Naive B cell (primary cell): ENCODE data around the gene ABCD3. TPM values are rescaled to one million over a fixed set of nuclear protein-coding genes. Genes with fewer than 3 reads are reported as not detected.

Experiments
- ATAC-seq, 2 donors: fragments of 150-1000 bp; cut with Tn5 transposase; 2 replicates each; pipeline ENCODE4 v1.10.0; 2021; ENCODE audit warnings: low read depth in 2 of 2, mild to moderate bottlenecking in 2 of 2, moderate library complexity in 2 of 2
- DNase-seq: peaks from one replicate; pipeline ENCODE4 v3.0.0; 2022
- H3K27ac Mint-ChIP-seq, 6 donors: one replicate each; pipeline ENCODE4 v1.8.0; 2020 to 2022; ENCODE audit warnings: mild to moderate bottlenecking in 6 of 6, mixed read lengths in 6 of 6, moderate library complexity in 5 of 6, inconsistent platforms in 2 of 6
- H3K27me3 Mint-ChIP-seq, 3 donors: one replicate each; pipeline ENCODE4 v1.8.0; 2021 to 2022; ENCODE audit warnings: mixed read lengths in 3 of 3, mild to moderate bottlenecking in 1 of 3
- H3K36me3 Mint-ChIP-seq, 2 donors: one replicate each; pipeline ENCODE4 v1.8.0; 2020 to 2022; ENCODE audit warnings: mixed read lengths in 2 of 2, inconsistent platforms in 1 of 2, mild to moderate bottlenecking in 1 of 2
- H3K4me1 Mint-ChIP-seq, 3 donors: one replicate each; pipeline ENCODE4 v1.8.0; 2020 to 2022; ENCODE audit warnings: mixed read lengths in 3 of 3, inconsistent platforms in 1 of 3, mild to moderate bottlenecking in 1 of 3, moderate library complexity in 1 of 3
- H3K4me3 Mint-ChIP-seq, 8 donors: one replicate each; pipeline ENCODE4 v1.8.0; 2020 to 2022; ENCODE audit warnings: mild to moderate bottlenecking in 8 of 8, mixed read lengths in 8 of 8, moderate library complexity in 8 of 8, inconsistent platforms in 2 of 8
- H3K9me3 Mint-ChIP-seq, 7 donors: one replicate each; pipeline ENCODE4 v1.8.0; 2020 to 2022; ENCODE audit warnings: mixed read lengths in 7 of 7, mild to moderate bottlenecking in 5 of 7, inconsistent platforms in 2 of 7, moderate library complexity in 1 of 7
- polyA plus RNA-seq, 6 donors: library from polyadenylated mRNA; unstranded; fragments of 300-500 nt; fragmentation: Illumina TruSeq; gene quantifications; one replicate each; pipeline ENCODE4 v1.2.3, GENCODE V29; 2021; ENCODE audit warnings: low read depth in 6 of 6

The ABCD3 gene
- polyA plus RNA-seq, 6 donors from 2014 or later = 12.3 to 20.7 (median 16.9) TPM

GRCh38 chr1:94527447-94528031 is 109.3 kb downstream of the ABCD3 start:
- Mint-ChIP-seq H3K4me3 (no peak overlapping the region), H3K27ac (no peak overlapping the region), H3K27me3 (peaks cover 5 to 8% (median 7%) of the 10 kb centered on the region in 3 donors)

GRCh38 chr1:94528299-94528698 is 110.1 kb downstream of the ABCD3 start:
- Mint-ChIP-seq H3K36me3 (no peaks in the 10 kb centered on the region), H3K4me1 (no peaks in the 10 kb centered on the region), H3K27ac (no peak overlapping the region), H3K9me3 (no peaks in the 10 kb centered on the region), H3K4me3 (no peak overlapping the region), H3K27me3 (peaks cover 5 to 8% (median 7%) of the 10 kb centered on the region in 3 donors)
- ATAC-seq = no peak
- no peak for DNase-seq

More at GRCh38 chr1:94527447-94528031, 109.3 kb downstream of the ABCD3 start:
- no peaks in the 10 kb centered on the region for H3K36me3 Mint-ChIP-seq
- no peak for ATAC-seq
- no peaks in the 10 kb centered on the region for H3K9me3 Mint-ChIP-seq
- H3K4me1 Mint-ChIP-seq = no peaks in the 10 kb centered on the region
- DNase-seq = no peak

GRCh38 chr1:94528826-94529225 is 110.6 kb downstream of the ABCD3 start:
- Mint-ChIP-seq H3K36me3 (no peaks in the 10 kb centered on the region), H3K4me3 (no peak overlapping the region), H3K9me3 (no peaks in the 10 kb centered on the region), H3K4me1 (no peaks in the 10 kb centered on the region), H3K27me3 (peaks cover 5 to 8% (median 7%) of the 10 kb centered on the region in 3 donors), H3K27ac (no peak overlapping the region)
- DNase-seq (no peak), ATAC-seq (no peak)

GRCh38 chr1:94529416-94529815 is 111.2 kb downstream of the ABCD3 start:
- Mint-ChIP-seq H3K27ac (no peak overlapping the region), H3K4me1 (no peaks in the 10 kb centered on the region), H3K9me3 (no peaks in the 10 kb centered on the region), H3K36me3 (no peaks in the 10 kb centered on the region), H3K27me3 (peaks cover 4 to 8% (median 5%) of the 10 kb centered on the region in 3 donors), H3K4me3 (no peak overlapping the region)
- DNase-seq = no peak
- no peak for ATAC-seq

GRCh38 chr1:94530373-94530878 is 112.2 kb downstream of the ABCD3 start:
- H3K27ac Mint-ChIP-seq = no peak overlapping the region
- H3K4me3 Mint-ChIP-seq = no peak overlapping the region
- no peaks in the 10 kb centered on the region for H3K36me3 Mint-ChIP-seq
- no peaks in the 10 kb centered on the region for H3K9me3 Mint-ChIP-seq
- peaks cover 0 to 10% (median 5%) of the 10 kb centered on the region in 3 donors for H3K27me3 Mint-ChIP-seq
- no peaks in the 10 kb centered on the region for H3K4me1 Mint-ChIP-seq
- no peak for ATAC-seq
- no peak for DNase-seq

- no peaks in the 10 kb centered on the region for H3K36me3 Mint-ChIP-seq
- ATAC-seq = no peak
- no peaks in the 10 kb centered on the region for H3K4me1 Mint-ChIP-seq
- H3K27ac Mint-ChIP-seq = no peak overlapping the region
- H3K27me3 Mint-ChIP-seq = peaks cover 0 to 17% (median 5%) of the 10 kb centered on the region in 3 donors
- DNase-seq = no peak
- no peak overlapping the region for H3K4me3 Mint-ChIP-seq
- H3K9me3 Mint-ChIP-seq = no peaks in the 10 kb centered on the region
Observed at GRCh38 chr1:94531664-94532063, 113.5 kb downstream of the ABCD3 start.

GRCh38 chr1:94532077-94532476 is 113.9 kb downstream of the ABCD3 start:
- Mint-ChIP-seq H3K4me1 (no peaks in the 10 kb centered on the region), H3K27me3 (peaks cover under 1 to 21% (median 5%) of the 10 kb centered on the region in 3 donors), H3K9me3 (no peaks in the 10 kb centered on the region), H3K4me3 (no peak overlapping the region), H3K36me3 (no peaks in the 10 kb centered on the region), H3K27ac (no peak overlapping the region)
- ATAC-seq (no peak), DNase-seq (no peak)

GRCh38 chr1:94535095-94535494 is 116.9 kb downstream of the ABCD3 start:
- DNase-seq = no peak
- Mint-ChIP-seq H3K36me3 (no peaks in the 10 kb centered on the region), H3K9me3 (peaks cover 0 to under 1% (median 0%) of the 10 kb centered on the region in 7 donors), H3K4me1 (no peaks in the 10 kb centered on the region), H3K27ac (no peak overlapping the region), H3K4me3 (no peak overlapping the region), H3K27me3 (peaks cover 6 to 47% (median 27%) of the 10 kb centered on the region in 3 donors)
- ATAC-seq = no peak

GRCh38 chr1:94535879-94536278 is 117.7 kb downstream of the ABCD3 start:
- peaks cover 0 to 4% (median 0%) of the 10 kb centered on the region in 7 donors for H3K9me3 Mint-ChIP-seq
- H3K27me3 Mint-ChIP-seq = peaks cover 13 to 55% (median 34%) of the 10 kb centered on the region in 3 donors
- H3K27ac Mint-ChIP-seq = no peak overlapping the region
- DNase-seq (no peak), ATAC-seq (no peak)
- H3K4me1 Mint-ChIP-seq = peaks cover 2 to 5% (median 2%) of the 10 kb centered on the region in 3 donors
- H3K36me3 Mint-ChIP-seq = no peaks in the 10 kb centered on the region
- H3K4me3 Mint-ChIP-seq = no peak overlapping the region

- DNase-seq = no peak
- peaks cover 0 to 4% (median 0%) of the 10 kb centered on the region in 7 donors for H3K9me3 Mint-ChIP-seq
- H3K4me3 Mint-ChIP-seq = no peak overlapping the region
- H3K36me3 Mint-ChIP-seq = no peaks in the 10 kb centered on the region
- H3K27me3 Mint-ChIP-seq = peaks cover 12 to 59% (median 44%) of the 10 kb centered on the region in 3 donors
- ATAC-seq = no peak
- no peak overlapping the region for H3K27ac Mint-ChIP-seq
- H3K4me1 Mint-ChIP-seq = peaks cover 3 to 16% (median 9%) of the 10 kb centered on the region in 3 donors
Observed at GRCh38 chr1:94537254-94537653, 119.1 kb downstream of the ABCD3 start.

- Mint-ChIP-seq H3K27me3 (peaks cover 10 to 67% (median 52%) of the 10 kb centered on the region in 3 donors), H3K36me3 (no peaks in the 10 kb centered on the region), H3K4me1 (peaks cover 8 to 25% (median 16%) of the 10 kb centered on the region in 3 donors), H3K27ac (no peak overlapping the region), H3K4me3 (no peak overlapping the region), H3K9me3 (peaks cover 0 to 4% (median 0%) of the 10 kb centered on the region in 7 donors)
- DNase-seq (no peak), ATAC-seq (no peak)
Observed at GRCh38 chr1:94538243-94538827, 120.1 kb downstream of the ABCD3 start.

- no peak overlapping the region for H3K27ac Mint-ChIP-seq
- ATAC-seq = no peak
- H3K4me3 Mint-ChIP-seq = peak overlapping the region in 2 of 8 donors; percentile 26 to 81
Observed at GRCh38 chr1:94539496-94539895, 121.3 kb downstream of the ABCD3 start.

GRCh38 chr1:94540440-94541245 is 122.5 kb downstream of the ABCD3 start:
- Mint-ChIP-seq H3K27me3 (peaks cover 10 to 79% (median 63%) of the 10 kb centered on the region in 3 donors), H3K27ac (peak overlapping the region in 1 of 6 donors; percentile 42), H3K4me3 (peak overlapping the region; percentile 78 to 89 (median 80)), H3K36me3 (no peaks in the 10 kb centered on the region), H3K9me3 (peaks cover 0 to 4% (median 0%) of the 10 kb centered on the region in 7 donors), H3K4me1 (peaks cover 8 to 25% (median 16%) of the 10 kb centered on the region in 3 donors)
- ATAC-seq (no peak), DNase-seq (no peak)

More at GRCh38 chr1:94539496-94539895, 121.3 kb downstream of the ABCD3 start:
- Mint-ChIP-seq H3K9me3 (peaks cover 0 to 4% (median 0%) of the 10 kb centered on the region in 7 donors), H3K36me3 (no peaks in the 10 kb centered on the region), H3K27me3 (peaks cover 10 to 78% (median 55%) of the 10 kb centered on the region in 3 donors), H3K4me1 (peaks cover 8 to 25% (median 16%) of the 10 kb centered on the region in 3 donors)
- DNase-seq = no peak
